Spleen (tissue), 7 donors: Measurements from ENCODE around the gene HMCN2.

Experiments
- CTCF ChIP-seq, 11 experiments: fragments of 200-600 bp in 7 of 11; fragments of 450-650 bp in 4 of 11; sonication (generic) in 4 of 11; IDR thresholded peaks in 8 of 11; conservative IDR thresholded peaks in 3 of 11; 1 replicate in 7 of 11; 2 replicates in 4 of 11; pipeline versions ENCODE4 v1.4.0 to v1.8.0; 2016 to 2021; ENCODE audit warnings: antibody characterized with exemption in 11 of 11, inconsistent platforms in 4 of 11, mild to moderate bottlenecking in 1 of 11
- POLR2A ChIP-seq, 3 donors: fragments of 450-650 bp; IDR thresholded peaks; one replicate each; pipeline ENCODE4 v1.5.1; 2017; ENCODE audit warnings: antibody characterized with exemption in 3 of 3, mild to moderate bottlenecking in 1 of 3
- donor health status: DM: no; HTN: no; CAD: no; lungs with moderate emphysema.
- donor health status: DM: no; HTN: no; CAD: no.
- donor health status: DM: no; HTN: no; CAD: no.

GRCh38 chr9:130430232-130430631 lies 164.7 kb downstream of the HMCN2 start:
- TF ChIP-seq POLR2A (IDR thresholded peaks at IDR 0.05), result no peak
- TF ChIP-seq CTCF (IDR thresholded peaks at IDR 0.05 in 8 of 11, conservative IDR thresholded peaks at IDR 0.05 in 3 of 11), result no peak
